ENCODE measurements around the gene SELENOF.

GRCh38 chr1:86942042-86942441 lies 28.1 kb upstream of the SELENOF start:
- TF ChIP-seq CTCF (conservative IDR thresholded peaks at IDR 0.05; ENCODE audit: low read depth, low read length) (no peak), MXI1 (IDR thresholded peaks at IDR 0.05; ENCODE audit: borderline replicate concordance, low read depth, low read length) (no peak), BHLHE40 (IDR thresholded peaks at IDR 0.05; ENCODE audit: low read depth, low read length) (no peak), POLR2A (IDR thresholded peaks at IDR 0.05; ENCODE audit: low read depth, low read length) (no peak), CEBPB (IDR thresholded peaks at IDR 0.05; ENCODE audit: low read depth, low read length) (no peak), MAZ (IDR thresholded peaks at IDR 0.05; ENCODE audit: borderline replicate concordance, low read depth, low read length) (no peak)
- TF ChIP-seq, protein P1, sequence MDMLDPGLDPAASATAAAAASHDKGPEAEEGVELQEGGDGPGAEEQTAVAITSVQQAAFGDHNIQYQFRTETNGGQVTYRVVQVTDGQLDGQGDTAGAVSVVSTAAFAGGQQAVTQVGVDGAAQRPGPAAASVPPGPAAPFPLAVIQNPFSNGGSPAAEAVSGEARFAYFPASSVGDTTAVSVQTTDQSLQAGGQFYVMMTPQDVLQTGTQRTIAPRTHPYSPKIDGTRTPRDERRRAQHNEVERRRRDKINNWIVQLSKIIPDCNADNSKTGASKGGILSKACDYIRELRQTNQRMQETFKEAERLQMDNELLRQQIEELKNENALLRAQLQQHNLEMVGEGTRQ (IDR thresholded peaks at IDR 0.05; ENCODE audit: low read depth, low read length): no peak

Data from IMR-90 (cell line).